Hepatic stellate cell (primary cell): ENCODE data around the gene GPX3.

Source experiments
- DNase-seq: peaks from one replicate; pipeline ENCODE4 v3.0.0; 2011; ENCODE audit warnings: low spot score

GPX3 gene

DNA sequence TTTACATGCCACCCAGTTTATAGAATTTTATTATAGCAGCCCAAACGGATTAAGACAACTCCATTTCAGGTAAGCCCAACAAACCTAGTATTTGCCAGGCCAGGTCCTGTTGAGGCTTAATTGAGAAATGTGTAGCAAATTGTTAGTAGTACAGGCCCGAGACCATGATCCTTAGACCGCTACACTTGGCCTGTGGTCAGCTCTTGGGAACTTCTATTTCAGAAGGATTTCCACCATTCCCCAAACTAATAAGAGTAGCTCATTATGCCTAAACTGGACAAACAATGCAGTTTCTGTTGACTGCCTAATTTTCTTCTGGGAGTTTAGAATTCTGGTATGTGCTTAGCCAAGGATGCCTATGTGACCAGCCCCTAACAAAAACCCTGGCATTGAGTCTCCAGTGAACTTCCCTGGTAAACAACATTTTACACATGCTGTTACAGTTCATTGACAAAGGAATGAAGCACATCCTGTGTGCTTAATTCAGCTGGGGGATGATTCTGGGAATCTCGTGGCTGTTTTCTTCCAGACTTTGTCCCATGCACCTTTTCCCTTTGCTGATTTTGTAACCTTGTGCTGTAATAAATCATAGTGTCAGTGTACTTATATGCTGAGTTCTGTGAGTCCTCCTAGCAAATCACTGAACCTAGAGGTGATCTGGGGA, 5.6 kb upstream of the GPX3 start:
- no peak for DNase-seq

DNA sequence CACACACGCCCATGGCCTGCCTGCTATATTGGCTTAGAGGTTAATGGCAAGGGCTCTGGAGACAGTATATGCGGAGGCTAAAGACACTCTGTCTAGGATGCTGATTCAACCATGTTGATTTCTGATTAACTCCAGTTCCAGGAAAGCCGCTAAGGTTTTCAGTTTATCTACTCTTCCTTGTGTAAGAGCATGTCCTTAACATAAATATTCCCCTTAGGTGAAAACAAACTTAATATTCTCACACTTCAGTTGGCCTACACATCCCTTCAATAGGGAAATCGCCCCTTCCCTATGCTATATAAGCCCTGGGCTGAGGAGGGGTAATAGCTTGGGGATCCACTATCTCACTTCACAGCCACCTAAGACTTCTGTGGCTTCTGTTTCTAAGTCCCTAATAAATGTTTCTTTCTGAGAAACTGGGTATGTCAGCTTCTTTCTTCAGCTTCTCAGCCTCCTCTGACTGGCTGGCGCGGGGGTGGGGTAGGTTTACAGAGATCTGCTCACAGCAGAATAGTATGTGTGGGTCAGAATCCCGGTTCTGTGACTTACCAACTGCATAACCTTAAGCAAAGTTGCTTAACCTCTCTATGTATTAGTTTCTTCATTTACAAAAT, 4.3 kb upstream of the GPX3 start:
- no peak for DNase-seq

DNA sequence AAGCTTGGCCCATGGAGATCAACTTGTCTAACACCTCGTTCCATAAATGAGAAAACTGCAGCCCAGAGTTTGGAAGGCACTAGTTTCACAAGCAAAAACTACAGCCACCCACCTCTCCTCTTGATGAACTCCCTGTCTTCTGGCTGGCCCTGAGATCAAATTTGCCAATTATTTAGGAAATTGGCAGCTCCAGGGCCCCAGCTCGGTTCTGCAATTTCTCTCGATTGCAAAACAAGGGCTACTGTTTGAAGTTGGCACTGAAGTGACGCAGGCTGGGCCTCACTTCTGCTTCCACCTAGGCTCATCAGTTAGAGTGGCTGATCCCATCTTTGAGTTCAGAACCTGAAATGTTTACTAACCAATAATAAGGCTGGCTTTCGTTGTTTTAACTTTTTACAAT, 3.7 kb upstream of the GPX3 start:
- no peak for DNase-seq

DNA sequence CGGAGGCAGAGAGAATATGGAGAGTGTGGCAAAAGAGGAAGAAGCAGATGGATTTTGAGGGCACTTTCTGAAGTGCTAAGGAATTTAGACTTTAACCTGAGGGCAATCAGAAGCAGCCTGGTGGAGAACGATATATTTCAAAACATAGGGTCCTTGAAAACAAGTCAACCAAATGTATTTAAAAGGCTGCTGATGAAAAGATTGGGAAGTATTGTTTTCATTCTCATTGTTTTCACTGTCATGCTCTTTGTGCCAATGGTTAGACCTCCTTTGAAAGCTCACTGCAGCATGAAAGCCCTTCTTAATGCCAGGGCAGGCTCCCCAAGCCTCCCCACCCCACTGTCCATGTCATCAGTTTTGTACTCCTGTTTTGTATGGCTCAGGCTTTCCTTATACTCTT, 2.5 kb upstream of the GPX3 start:
- DNase-seq: no peak

DNA sequence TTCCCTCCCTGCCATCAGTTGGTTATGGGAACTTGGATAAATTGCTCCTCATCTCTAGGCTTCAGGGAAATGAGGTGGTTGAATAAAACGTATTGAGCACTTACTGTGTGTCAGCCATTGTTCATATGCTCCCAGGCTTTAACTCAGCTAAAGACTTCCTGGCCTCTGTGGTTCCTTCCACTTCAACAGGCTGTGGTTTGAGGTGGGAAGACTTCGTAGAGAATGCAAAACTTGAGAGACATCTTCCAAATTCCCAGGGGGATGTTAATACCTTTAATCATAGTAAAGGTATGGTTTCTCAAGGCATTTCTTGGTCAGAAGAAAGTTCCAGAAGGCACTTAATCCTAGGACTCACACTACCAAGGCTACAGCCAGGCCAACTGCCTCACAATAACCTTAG, 1.5 kb upstream of the GPX3 start:
- DNase-seq: no peak

DNA sequence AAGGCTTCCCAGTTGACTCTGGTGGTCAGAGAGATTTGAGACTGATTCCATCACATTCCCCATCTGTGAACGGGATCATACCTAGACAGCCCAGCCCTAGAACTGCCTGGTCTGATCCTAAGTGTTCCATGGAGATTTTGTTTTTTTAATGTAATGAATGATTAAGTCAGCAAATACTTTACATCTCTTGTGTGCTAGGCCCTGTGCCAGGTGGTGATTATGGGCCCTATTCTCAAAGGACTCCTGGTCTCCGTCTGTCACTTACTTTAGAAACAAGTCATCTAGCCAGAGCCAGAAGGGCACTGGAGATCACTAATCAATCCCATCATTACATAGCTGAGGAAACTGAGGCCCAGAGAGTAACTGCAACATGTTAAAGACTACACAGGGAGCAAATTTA, 1.1 kb upstream of the GPX3 start:
- DNase-seq: no peak

DNA sequence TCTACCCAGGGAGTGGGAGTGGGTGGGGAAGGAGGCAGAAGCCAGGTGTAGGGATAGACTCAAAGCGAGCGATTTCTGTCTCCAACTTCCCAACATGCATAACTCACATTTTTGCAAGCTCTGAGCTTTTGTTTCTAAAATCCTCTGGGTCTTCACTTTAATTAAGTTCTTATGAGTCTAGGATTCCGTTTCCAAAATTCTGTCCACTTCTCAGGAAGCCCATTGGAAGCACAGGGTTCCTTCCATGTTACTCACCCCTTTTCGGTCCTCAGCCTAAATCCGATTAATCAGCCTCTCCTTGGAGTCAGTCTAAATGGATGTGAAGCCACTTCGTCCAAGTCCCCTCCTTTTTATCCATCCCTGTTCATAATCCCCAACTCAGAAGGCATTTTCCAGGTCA, 1.4 kb downstream of the GPX3 start:
- DNase-seq: no peak

DNA sequence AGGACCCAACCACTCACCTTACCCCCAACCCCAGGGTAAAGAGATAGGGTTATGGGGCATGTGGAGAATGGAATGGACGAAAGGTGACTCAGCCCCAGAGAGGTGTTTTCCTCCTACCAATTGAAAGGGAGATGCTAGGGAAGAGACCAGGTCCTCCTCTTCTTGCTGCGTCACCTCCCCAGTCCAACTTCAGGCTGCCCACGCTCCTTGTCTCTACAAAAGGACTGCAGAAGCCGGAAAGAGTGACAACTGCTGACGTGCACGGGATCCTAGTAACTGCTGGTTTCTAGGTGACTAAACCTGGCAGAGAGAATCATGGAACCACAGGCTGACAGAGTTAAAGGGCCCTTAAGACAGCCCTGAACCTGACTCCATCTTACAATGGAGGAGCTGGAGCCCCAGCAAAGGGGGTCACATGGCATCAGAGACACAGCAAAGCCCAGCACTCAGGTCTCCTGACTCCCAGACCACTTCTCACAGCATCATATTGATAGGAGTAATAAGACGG, 2.2 kb downstream of the GPX3 start:
- peak; percentile 89 for DNase-seq

DNA sequence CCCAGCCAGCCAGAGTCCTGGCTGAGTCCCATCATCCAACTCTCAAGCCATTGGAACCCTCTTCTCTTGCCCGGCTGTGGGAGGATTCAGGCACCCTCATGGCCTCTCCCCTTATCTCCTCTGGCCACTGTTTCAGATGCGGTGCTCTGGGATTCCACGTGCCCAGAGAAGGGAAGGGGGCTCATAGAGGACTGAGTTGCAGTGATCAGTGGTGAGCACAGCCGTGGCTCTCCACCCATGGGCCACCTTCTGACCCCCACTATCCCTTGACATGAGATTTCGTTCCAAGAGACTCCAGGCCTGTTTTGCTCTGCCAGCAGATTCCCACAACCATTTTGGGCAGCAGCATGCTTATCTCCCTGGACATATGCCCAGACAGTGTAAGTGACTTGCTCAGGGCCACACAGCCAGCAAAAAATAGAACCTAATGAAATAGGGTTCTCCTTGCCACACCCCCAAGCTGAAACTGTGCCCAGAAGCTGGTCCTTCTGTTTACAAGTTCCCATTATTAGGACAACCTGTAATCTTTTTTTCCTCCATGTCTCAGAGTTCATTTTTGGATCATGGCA, 2.7 kb downstream of the GPX3 start:
- peak; percentile 74 for DNase-seq

DNA sequence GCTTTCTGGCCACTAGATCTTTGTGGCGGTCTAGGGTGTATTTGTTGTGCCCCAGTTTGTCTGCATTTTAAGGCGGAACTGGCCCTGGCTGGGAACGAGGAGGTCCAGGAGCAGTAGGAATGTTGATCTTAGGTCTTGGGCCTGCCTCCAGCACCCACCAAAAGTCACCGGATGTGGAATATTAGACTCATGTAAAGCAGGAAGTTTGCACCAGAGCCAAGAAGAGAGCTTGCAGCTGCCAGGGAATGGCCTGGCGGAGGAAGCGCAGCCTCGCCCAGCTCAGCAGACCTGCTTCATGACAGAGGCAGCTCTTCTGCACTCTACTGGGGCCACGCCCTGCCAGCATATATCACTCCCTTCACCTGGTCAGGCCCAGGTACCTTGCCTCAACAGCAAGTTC, 3.3 kb downstream of the GPX3 start:
- DNase-seq: peak; percentile 88

DNA sequence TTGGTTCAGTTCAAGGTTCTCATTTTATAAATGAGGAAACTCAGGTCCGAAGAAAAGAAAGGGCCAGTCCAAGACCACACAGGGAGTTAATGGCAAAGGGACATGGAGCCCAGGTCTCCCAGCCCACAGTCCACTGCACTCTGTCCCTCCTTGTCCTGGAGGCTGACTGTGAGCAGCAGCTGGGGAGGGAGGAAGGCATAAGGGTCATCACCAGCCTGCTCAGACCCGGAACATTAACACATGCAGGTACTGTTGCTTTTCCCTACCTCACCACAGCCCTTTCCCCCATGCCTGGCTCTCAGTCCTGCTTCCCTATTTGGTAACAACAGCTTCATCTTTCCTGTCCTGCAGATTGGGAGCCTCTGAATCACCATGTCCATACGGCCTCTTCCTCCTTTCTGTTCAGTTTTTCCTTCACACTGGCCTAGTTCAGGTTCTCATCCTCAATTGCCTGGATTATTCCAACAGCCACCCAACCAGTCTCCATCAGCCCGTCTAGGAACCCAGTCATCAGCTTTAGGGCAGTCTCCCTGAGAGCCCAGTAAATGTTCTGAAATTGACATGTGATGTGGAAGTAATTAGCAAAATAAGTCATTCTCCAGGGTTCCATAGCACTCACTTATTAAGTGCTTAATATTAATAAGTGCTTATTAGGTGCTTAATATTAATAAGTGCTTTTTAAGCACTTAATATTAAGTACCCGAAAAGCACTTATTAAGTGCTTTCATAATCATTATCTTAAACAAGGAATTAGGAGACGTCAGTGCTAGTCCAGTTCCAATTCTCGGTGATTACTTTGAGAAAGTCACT, 4.3 kb downstream of the GPX3 start:
- no peak for DNase-seq

DNA sequence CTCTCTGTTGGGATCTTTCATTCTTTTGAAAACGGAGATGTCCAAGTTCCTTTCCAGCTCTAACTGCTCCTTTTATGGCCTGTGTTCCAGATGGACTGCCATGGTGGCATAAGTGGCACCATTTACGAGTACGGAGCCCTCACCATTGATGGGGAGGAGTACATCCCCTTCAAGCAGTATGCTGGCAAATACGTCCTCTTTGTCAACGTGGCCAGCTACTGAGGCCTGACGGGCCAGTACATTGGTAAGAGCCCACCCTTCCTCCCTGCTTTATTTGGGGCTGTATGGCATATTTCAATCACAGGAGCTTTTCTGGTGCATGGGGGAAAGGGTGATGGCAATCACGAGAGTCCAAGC, 4.8 kb downstream of the GPX3 start:
- DNase-seq: no peak

DNA sequence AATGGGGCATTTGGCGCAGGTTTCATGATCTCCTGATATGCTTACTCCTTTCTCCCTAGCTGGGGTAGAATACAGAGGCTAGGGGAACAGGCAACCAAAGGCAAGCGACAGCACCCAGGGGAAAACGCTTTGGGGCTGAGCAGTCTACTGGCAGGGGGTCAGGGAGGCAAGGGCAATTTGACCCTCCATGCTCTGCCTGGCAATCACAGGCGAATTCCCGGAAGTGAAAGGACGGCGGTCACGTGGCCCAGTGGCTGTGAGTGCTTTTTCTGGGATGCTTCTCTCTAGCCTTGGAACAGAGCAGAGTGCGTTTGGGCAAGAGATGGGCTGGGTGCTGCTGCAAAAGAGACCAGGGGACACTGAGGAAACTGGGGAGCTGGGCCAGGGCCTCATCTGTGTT, 5.7 kb downstream of the GPX3 start:
- DNase-seq: no peak

DNA sequence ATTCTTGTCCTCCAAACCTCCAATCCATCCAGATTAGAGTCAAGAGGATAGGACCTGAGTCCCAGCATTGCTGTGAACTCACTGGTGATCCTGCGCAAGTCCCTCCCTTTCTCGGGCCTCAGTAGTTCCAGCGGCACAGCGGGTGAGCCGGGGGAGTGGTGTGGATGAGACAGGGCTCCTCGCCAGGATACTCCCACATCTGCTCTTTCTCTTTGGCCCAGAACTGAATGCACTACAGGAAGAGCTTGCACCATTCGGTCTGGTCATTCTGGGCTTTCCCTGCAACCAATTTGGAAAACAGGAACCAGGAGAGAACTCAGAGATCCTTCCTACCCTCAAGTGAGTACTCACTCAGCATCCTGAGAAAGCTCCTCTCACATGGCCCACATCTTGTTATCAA, 6.3 kb downstream of the GPX3 start:
- DNase-seq: no peak

DNA sequence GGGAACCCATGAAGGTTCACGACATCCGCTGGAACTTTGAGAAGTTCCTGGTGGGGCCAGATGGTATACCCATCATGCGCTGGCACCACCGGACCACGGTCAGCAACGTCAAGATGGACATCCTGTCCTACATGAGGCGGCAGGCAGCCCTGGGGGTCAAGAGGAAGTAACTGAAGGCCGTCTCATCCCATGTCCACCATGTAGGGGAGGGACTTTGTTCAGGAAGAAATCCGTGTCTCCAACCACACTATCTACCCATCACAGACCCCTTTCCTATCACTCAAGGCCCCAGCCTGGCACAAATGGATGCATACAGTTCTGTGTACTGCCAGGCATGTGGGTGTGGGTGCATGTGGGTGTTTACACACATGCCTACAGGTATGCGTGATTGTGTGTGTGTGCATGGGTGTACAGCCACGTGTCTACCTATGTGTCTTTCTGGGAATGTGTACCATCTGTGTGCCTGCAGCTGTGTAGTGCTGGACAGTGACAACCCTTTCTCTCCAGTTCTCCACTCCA, 7.6 kb downstream of the GPX3 start:
- DNase-seq: no peak

DNA sequence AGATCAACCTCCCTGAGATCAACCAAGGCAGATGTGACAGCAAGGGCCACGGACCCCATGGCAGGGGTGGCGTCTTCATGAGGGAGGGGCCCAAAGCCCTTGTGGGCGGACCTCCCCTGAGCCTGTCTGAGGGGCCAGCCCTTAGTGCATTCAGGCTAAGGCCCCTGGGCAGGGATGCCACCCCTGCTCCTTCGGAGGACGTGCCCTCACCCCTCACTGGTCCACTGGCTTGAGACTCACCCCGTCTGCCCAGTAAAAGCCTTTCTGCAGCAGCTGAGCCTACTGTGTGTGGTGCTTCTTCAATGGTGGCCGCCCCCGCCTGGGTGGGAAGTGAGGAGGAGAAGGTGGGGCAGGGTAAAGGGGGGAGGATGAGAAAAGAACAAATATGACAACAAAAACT, 8.3 kb downstream of the GPX3 start:
- no peak for DNase-seq

DNA sequence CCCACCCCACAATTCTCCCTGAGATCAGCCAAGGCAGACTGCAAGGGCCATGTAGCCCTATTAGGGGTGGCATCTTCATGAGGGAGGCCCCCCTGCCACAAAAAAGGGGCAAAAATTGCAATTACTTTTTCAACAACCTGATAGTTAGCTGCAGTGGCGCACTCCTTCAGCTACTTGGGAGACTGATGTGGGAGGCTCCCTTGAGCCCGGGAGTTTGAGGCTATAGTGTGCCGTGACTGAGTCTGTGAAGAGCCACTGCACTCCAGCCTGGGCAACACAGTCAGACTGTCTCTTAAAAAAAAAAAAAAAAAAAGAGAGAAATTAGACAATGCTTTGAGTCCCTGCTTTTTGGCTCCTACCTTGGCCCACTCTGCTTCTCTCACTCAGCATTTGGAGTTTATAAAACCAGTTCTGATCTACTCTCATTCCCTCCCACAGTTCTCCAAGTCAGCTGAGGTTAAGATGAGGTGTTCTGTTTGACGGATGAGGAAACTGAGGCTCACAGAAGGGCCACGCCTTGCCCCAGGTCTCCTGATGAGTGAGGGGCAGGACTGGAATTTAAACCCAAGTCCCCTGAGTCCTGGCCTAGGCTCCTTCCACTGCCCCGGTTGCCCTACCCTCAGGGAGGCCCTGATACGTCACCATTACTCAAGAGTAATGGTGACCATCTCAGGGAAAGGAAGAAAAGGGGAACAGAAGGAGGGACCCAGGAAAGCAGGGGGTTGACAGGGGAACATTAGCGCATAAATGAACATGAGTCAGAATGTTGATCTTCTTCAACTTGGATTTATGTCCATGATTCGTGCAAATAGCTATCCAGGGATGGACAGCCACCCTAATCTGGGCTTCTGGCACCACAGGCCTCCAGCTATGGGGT, 9.0 kb downstream of the GPX3 start:
- no peak for DNase-seq

DNA sequence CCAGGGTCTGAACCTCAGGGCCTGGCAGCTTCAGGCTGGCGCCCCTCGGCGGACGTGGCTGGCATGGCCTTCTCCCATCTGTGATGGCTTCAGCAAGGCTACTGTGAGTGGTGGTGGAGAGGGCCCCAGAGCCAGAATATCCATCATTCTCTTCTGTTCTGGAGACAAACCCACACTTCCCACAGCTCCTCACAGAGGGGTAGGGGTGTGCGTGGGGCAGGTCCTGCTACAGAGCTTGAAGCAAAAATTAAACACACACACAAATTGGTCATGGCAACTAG, 9.6 kb downstream of the GPX3 start:
- no peak for DNase-seq

DNA sequence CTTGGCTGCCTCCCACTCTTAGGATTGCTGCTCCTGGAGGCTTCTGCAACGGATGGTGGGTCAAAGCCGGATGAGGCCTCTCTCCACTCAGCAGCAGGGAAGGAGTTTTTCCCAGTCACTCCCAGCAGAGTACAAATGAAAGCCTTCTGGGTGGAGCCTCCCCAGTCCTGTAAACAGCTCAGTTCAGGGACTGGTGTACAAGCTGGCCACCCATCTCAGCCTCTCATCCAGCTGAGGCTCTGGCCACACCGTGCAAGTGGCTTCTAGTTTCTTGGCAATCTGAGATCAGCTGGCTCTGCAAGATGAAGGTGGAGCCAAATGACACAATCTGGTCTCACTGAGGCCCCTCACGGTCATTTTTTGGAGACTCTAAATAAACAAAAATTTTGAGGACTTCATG, 10.0 kb downstream of the GPX3 start:
- DNase-seq: no peak

DNA sequence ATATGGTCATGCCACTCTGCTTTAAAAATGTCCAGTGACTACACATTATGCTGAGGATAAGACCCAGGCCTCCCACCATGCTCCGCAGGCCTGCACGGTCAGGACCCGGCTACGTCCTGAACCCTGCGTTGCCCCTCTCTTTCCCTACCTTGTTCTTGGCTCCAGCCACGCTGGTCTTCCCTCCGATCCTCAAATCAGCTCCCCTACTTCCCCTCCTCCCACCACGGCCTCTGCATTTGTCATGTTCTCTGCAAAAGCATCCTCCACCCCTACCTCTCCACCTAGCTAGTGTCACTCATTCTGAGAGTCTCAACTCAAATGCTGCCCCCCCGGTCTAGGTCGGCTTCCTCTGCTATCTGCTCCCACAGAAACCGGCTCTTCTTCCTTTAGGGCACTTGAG, 11.2 kb downstream of the GPX3 start:
- DNase-seq: no peak

DNA sequence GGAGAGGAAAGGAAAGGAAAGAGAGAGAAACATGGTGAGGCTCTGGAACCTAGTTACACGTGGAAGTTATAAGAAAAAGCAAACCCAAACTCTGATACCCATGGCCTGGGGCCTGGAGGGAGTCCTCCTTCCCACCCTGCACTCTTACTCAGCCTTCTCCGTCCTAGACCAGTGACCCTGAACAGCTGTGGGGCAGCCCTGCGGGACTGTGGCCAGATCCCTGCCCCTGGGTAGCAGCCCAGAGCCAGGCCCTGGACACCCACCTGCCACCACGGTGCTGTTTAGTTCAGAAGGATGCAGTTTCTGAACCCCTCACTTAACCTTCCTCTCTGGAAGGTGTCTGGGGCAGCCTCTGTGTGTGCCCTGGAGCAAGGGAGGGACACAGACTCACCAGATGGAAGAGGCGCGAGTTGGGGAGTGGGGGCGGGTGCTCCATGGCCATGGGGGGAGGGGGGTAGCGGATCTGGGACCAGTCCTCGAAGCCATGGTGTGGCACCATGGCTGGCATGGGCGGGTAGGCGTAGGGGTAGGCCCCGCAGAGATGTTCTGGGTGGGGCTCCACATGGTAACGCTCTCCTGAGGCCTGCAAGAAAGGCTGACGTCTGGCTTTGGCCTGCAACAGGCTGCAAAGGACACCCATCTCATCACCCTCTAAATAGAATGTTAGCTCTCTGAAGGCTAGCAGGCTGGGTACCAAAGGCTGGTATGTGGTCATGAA, 13.0 kb downstream of the GPX3 start:
- DNase-seq: no peak
